GM19468 (cell line): ENCODE measurements around the gene BMPER.

Experiments used
- ATAC-seq: cut with Tn5 transposase; IDR thresholded peaks from one replicate; pipeline ENCODE4 v1.9.1; 2021; ENCODE audit warnings: mild to moderate bottlenecking, moderate library complexity, moderate number of reproducible peaks; ENCODE audit not compliant: unreplicated experiment; ENCODE audit errors: extremely low read depth

The BMPER gene

DNA sequence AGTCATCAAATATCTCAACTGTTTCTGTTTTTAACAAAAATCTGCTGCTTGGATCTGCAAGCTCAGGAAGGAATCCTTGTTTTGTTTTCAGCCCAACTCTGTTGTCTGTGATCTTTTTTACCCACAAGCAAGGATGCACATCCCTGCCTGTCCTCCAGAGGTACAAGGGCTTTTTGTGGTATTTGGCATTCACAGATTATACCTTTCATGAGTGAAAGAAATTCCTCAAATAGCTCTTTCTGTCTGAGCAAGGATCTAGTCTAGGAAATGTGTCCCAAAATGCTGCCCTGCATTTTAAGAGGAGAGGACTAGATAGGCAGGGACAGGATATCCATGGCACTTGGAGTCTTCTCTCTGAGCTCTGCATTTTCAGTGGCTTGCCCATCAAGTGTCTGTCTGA, 151.8 kb downstream of the BMPER start:
- ATAC-seq: no peak

DNA sequence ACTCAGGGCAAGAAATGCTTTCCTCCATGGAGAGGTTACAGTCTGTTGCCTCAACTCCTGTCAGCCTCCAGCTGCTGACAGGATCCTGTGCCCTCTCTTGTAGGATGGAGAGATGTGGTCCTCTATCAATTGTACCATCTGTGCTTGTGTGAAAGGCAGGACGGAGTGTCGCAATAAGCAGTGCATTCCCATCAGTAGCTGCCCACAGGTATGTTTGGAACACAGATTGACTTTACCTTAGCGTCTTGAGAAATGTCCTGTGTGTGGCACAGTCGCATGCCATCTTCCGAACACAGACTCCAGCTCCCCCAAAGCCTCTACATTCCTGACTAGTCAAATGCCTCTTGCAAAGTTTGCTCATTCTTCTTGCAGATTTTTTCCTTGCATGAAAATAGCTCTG, 152.6 kb downstream of the BMPER start:
- no peak for ATAC-seq

DNA sequence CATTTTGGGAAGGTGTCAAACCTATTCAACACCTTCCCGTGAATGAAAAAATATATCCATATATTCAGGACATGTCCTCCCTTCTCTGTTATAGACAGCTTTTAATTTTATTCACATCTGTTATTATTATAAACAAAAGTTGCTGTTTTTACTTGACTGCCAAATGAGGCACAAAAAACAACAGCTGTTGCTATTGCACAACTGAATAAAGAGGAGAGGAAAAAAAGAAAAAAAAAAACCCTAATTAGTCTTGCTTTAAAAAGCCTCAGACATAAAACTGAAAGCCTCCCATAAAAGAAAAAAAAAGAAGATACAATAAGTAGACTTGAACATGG, 153.4 kb downstream of the BMPER start:
- ATAC-seq: no peak

DNA sequence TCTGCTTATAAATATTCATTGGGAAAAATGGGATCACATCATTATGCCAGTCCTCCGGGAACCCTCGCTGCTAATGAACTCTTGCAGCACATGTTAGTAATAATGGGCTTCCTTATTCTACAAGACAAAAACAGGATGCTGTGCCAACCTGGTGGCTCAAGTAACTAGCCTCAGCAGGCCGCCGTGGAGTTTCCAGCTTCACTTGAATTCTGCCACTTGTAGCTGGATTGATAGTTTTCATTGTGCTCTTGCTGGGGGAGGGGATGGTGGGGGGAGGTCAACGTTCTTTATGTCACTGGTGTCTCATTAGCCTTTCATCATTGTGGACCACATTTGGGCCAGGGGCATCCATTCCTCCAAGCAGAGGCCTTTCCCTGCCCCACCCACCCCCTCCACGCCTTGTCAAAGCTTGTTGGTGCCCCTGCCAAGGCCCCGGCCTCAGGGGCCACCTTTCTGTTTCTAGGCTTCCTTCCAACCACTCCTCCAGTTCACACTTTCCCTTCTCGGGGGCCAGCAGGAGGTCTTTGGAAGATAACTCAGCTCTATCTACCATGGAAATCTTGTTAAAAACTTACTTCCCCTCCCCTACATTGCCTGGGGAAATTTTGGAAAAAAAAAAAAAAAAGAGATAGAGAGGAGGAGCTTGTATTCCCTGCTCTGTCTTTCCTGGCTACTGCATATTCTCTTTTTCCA, 153.9 kb downstream of the BMPER start:
- ATAC-seq: no peak

DNA sequence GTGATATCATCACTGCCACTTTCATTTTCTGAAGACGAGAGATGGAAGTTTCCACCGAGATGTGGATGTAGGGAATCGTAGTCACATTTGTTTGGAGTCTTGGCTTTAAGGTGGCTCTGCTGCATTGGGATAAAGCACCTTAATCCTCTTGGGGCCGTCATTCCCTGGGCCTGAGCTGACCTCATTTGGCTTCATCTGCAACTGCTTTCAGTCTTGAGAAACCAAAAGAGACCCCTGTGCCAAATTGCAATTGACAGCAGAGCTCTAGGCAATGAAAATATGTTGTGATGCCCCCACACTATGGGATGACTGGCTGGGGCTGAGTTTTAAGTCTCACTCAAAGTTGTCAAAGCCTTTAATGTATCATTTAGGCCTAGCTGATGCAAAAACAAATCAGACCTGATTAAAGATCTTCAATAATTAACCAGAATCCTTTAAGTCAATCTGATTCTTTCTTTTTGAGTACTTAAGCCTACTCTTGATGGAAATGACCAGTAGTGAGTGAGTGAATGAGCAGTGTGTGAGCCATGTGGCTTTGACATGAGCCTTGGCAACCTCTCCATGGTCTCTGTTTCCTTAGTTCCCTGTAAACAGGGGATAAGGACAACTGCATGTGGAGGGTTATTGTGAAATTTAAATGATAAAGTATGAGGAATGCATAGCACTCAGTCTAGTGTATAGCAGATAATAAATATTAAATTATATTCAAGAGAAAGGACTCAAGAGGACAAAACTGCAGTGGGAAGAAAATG, 155.0 kb downstream of the BMPER start:
- ATAC-seq: no peak

DNA sequence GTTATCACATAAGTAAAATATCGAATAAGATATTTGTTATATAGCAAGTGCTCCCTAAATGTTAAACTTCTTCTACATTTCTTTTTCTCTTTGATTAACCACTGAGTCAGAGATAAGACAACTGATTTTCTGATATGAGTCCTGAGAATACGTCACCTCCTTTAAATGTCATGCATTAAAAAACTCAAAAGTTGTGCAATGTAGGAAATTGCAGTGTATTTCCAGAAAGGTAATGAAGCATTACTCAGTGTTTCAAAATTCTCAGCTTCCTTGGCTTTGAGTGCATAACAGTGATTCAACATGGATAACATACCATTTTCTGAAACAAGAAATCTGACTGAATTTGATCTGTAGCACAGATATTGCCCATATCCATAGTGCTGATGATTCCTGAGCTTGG, 155.8 kb downstream of the BMPER start:
- ATAC-seq: no peak

DNA sequence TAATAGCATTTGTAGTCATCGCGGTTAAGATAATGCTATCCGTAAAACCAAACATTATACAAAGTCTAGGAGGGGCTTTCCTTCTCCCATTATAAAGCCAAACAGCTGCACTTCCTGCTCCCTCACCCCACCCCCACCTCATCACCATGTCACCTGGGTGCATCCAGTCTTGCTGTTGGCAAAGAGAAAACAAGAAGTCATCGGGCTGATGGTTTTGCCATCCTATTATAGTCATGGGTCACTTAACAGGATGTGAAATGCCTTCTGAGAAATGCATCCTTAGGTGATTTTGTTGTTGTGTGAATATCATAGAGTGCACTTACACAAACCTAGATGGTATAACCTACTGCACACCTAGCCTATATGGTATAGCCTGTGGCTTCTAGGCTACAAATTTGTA, 157.0 kb downstream of the BMPER start:
- ATAC-seq: no peak

DNA sequence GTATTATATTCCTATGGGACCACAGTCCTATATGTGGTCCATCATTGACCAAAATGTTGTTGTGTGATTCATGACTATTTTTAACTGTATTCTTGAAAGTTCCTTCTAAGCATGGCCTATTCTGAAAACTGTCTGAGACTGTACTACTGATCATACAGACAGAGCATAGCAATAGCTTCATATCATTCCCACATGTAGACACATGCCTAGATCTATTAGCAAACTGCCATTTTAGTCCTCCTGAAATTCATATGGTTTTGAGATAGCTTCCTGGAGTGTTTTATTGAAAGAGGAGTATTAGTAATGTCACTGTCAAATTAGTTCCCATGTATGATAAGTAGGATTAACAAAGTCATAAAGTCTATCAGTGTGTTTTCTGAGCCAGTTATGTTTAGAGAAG, 157.5 kb downstream of the BMPER start:
- ATAC-seq: no peak

DNA sequence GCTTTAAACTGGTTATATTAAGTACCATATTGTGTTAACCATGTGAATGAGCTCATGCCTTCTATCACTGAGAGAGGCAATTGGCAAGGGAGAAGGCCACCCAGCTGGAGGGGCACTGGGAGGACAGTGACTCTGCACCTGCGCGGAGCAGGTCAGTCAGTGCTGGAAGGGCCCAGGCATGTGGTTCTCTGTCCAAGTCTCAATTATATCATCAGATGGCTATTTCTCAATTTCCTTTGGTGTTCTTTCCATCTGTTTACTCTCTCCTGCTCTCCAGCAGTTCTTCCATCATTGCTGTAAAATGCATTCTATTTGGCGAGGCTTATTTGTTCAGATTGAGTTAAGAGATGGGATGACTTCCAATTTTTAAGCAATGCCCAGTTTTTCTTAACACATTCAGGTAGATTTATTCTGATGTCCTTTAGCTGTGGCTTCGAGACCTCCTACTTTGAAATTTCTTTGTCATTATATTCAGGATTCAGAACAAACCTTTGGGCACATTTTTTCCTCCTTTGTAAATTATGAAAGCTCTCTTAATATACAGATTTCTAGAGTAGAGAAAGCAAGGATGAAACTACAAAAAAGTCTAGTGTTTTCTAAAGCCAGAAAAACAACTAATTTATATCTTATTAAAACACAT, 159.3 kb downstream of the BMPER start:
- ATAC-seq: no peak

DNA sequence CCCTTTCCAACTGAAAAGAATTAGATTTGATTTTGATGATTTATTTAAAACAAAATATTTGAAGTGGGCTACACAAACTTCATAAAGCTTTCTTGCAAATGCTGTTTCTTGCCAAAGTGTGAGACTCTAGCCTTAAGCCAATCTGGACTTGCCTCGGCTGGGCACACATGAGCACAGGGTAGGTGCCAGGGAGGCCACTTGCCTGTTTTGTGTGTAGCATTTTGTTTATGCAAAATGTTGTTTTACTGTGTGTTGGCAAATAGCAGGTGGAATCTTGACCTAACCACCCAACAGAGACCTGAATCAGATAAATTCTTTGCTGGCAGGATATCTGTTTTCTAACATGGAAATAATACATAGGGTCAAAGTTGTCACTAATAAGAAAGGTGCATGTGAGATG, 161.1 kb downstream of the BMPER start:
- no peak for ATAC-seq

DNA sequence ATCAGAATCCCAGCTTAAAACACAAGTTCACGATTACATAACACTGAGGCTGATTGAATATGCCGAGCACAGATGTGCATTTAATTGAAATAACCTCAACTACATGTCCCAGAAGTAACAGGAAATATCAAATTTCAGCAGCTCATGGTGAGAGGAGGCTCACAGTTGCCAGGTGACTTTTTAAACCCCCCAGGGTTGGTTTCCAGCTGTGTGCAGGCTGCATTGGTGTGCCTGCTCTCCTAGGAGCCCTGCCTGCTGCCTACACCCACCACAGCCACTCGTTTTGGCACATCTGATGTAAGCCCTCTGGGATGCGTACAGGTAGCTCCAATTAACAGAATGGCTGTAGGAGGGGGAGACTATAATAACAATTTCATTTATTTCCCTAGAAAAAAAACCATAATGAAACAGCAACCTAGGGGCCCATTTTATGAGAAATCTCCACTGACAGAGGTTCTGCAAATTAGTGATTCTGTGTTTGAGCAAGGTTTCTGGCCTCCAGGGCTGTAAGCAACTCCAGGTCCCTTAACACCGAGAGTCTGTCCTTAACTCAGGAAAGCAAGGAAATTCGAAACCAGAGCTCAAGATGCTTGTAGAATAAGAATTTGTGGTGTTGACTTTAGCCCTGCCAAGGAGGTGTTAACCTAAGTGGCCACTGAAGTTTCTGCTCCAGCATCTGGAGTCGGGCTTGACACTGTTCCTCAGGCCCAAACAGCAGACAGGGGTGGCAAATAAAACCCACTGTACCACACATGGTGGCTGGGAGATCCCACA, 161.9 kb downstream of the BMPER start:
- ATAC-seq: no peak

DNA sequence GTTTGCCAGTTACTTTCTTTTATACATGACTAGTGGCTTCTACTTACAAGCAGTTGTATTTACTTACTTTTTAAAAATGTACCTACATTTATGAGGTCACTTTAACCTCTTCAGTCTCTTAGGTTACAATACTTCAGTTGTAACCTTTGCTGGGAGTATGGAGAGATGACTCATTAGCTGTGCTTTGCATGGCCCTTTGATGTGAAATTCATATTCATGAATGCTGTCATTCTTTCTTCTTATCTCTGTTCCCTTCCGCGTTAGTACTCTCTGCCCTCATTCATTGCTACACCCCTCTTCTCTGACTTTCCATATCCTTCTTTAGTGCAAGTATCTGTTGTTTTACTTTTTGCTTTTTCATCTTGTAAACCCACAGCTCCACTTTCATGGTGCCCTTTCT, 164.3 kb downstream of the BMPER start:
- ATAC-seq: no peak

DNA sequence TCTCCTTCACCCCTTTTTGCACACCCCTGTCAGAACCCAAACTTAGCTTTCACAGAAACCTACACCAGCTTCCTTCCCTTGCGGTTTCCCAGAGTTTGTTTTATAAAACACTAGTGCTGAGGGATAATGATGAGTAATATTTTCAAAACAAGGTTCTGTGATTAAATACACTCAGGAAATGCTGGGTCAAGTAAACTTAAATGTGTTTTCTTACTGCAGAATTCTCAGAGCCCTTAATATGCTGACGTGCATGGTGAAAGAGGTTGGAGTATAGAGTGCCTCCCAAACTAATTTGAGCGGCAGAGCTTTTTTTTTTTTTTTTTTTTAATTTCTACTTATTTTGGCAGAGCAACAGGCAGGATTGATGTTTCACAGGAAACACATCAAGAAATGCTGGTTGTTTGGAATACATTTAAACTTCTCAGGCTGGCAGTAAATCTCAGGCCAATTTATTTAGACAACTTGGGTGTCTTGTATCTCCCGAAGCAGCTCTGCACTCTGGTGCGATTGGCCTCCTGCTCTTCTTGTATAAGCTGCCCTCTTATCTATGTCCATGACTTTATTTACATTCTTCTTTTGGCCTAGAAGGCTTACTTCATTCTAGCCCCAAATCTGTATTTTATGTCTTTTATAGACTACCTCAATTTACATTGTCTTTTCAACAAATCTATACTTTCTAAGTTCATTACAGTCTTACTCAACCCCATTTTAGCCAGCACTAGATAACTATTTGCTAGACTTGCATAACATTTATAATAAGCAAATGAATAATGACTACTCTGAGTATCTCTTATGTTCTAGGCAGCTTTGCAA, 165.4 kb downstream of the BMPER start:
- no peak for ATAC-seq

DNA sequence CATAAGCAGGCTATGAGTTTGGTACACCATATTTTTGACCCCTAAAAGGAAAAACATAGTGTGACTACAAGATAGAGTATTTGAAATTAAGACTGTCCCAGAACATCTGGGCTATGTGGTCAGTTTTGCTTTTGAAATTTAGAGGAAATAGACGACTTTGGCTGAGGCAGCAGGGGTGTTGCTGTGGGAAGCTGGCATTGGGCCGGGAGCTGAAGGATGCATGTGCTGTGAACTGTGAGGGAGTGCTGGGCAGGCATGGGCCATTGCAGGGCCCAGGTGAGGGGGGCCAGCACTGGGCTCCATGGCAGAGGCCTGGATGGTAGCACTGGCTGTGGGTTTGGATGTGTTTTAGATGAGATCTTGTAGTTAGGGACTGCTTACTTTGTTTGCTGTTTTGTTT, 168.3 kb downstream of the BMPER start:
- ATAC-seq: no peak

DNA sequence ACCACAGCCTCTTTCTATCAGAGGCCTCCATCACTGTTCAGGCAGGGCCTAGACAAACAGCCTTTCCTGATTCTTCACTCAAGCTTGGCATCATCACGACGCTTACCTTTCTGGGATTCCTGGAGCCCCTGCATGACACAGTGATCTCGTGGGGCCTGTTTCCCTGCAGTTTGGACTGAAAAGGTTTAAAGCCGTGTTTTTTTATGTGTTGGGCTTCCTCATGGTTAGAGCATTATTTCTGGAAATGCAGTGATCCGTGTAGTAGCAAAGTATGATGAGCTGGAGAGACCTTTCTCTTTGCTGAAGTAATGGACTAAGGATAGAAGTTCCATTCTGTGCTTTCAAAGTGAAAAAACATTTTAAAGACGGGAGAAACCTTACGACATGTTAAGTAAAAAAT, 169.1 kb downstream of the BMPER start:
- ATAC-seq: no peak

DNA sequence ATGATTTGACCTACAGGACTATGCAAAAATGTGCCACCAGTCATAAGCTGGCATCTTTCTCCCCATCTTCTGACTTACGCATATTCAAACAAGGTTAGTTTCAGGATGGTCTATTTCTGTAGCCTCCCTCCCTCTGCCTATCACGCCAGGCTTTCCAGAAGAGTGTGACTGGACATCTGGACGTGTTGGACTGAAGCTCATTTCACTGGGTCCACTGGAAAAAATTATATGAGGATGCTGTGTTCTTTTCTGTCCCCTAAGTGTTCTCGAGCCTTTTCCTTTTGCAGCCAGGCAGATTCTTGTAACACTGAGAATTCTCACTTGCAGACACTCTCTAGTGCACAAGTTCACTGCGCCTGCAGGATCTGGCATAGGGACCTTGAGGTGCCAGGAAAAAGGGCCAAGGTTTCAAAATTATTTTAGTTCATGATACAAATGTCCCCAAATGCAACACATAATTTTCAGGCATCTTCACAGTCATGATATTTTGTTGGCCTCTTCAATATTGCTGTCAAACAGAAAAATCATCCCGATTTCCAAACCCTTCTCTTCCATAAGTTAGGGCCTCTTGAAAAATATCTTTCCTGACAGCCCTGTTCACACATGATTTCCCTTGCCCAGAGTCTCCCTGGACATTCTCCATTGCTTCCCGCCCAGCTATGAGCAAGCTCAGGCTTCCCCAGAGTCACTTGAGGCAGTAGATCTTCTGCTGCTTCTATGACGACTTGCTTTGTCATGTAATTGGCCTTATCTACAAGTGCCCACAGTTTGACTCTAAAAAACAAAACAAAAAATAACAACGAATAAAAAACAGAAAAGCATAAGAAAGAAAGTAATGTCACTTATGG, 170.4 kb downstream of the BMPER start:
- no peak for ATAC-seq

DNA sequence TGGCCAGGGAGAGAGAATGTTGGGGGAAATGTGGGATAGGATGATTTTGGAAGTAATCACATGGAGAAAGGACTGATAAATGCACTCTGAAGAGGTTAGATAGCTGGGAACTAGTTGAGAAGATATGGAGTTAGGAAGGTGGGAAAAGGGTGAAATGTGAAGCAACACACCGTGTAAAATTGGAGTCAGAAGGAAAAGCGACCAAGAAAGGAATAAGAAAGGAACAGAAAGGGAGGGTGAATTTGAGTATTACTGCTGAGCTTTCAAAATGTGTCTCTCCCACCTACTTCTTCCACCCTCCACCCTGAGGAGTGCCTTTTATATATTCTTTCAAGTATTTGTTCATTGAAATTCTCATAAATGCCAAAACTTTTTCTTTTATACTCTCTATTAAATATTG, 171.8 kb downstream of the BMPER start:
- ATAC-seq: no peak

DNA sequence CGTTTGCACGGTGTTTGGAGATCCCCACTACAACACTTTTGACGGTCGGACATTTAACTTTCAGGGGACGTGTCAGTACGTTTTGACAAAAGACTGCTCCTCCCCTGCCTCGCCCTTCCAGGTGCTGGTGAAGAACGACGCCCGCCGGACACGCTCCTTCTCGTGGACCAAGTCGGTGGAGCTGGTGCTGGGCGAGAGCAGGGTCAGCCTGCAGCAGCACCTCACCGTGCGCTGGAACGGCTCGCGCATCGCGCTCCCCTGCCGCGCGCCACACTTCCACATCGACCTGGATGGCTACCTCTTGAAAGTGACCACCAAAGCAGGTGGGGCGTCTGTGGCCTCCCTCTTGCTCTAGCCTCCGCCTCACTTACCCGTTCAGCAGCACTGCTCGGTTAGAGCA, 173.5 kb downstream of the BMPER start:
- ATAC-seq: no peak

DNA sequence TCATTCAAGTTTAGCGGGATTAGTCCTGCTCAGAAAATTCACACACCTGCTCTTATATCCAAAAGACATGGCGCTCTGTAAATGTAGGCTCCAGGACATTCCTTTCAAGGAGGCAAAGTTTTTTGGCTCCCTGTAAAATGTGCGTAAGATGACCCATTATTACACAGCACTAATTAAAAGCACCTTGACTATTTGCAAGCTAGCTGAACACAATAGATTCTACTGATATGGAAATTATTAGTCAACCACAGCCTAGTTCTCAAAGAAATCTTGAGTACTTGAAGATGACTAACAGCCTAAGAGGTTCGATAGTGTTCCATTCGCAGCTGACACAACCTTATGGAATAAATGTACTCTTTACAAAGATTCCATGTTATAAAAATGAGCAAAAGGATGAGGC, 175.2 kb downstream of the BMPER start:
- no peak for ATAC-seq
